H9 (cell line): ENCODE measurements around the gene MBTPS1. TPM values are rescaled to one million over a fixed set of nuclear protein-coding genes. Genes with fewer than 3 reads are reported as not detected.

Source experiments
- DNase-seq: peaks from one replicate; pipeline ENCODE4 v3.0.0-alpha.2; 2017
- H2AFZ ChIP-seq: one replicate; pipeline ENCODE4 v1.6.1; 2013; ENCODE audit warnings: mild to moderate bottlenecking, low read length, control low read depth, moderate library complexity
- H2AK5ac ChIP-seq: 2 replicates; pipeline ENCODE4 v1.6.1; 2013; ENCODE audit warnings: low read length, control low read depth, mixed read lengths; ENCODE audit not compliant: insufficient read length
- H2BK120ac ChIP-seq: one replicate; pipeline ENCODE4 v1.6.1; 2013; ENCODE audit warnings: low read depth, mild to moderate bottlenecking, low read length, control low read depth, inconsistent platforms; ENCODE audit not compliant: poor library complexity, severe bottlenecking
- H2BK12ac ChIP-seq: 2 replicates; pipeline ENCODE4 v1.6.1; 2013; ENCODE audit warnings: low read length, control low read depth, mixed read lengths, low read depth; ENCODE audit not compliant: insufficient read length
- H2BK15ac ChIP-seq: 2 replicates; pipeline ENCODE4 v1.6.1; 2013; ENCODE audit warnings: low read depth, low read length, control low read depth
- H2BK20ac ChIP-seq: one replicate; pipeline ENCODE4 v1.6.1; 2013; ENCODE audit warnings: low read depth, mild to moderate bottlenecking, low read length, control low read depth, inconsistent platforms; ENCODE audit not compliant: poor library complexity, severe bottlenecking
- H2BK5ac ChIP-seq: 2 replicates; pipeline ENCODE4 v1.6.1; 2013; ENCODE audit warnings: low read length, control low read depth, mixed read lengths; ENCODE audit not compliant: insufficient read length
- H3K14ac ChIP-seq: 2 replicates; pipeline ENCODE4 v1.6.1; 2013; ENCODE audit warnings: low read length, control low read depth; ENCODE audit not compliant: insufficient read depth
- H3K18ac ChIP-seq: 2 replicates; pipeline ENCODE4 v1.6.1; 2013; ENCODE audit warnings: low read depth, mild to moderate bottlenecking, mixed read lengths, low read length, control low read depth; ENCODE audit not compliant: insufficient read length
- H3K23ac ChIP-seq: 2 replicates; pipeline ENCODE4 v1.6.1; 2013; ENCODE audit warnings: low read length, control low read depth, mixed read lengths, low read depth; ENCODE audit not compliant: insufficient read length
- H3K23me2 ChIP-seq: 2 replicates; pipeline ENCODE4 v1.6.1; 2013; ENCODE audit warnings: low read depth, mild to moderate bottlenecking, mixed read lengths, low read length, control low read depth; ENCODE audit not compliant: insufficient read length, poor library complexity, severe bottlenecking
- H3K27ac ChIP-seq: 2 replicates; pipeline ENCODE4 v1.5.1; 2013; ENCODE audit warnings: low read length, control low read depth, mixed read lengths, low read depth; ENCODE audit not compliant: insufficient read length
- H3K27me3 ChIP-seq: 2 replicates; pipeline ENCODE4 v1.6.1; 2013; ENCODE audit warnings: low read length, control low read depth, inconsistent platforms; ENCODE audit not compliant: insufficient read depth
- H3K4ac ChIP-seq: 2 replicates; pipeline ENCODE4 v1.6.1; 2013; ENCODE audit warnings: low read depth, mild to moderate bottlenecking, control low read depth, inconsistent platforms, low read length, moderate library complexity
- H3K4me1 ChIP-seq: 2 replicates; pipeline ENCODE4 v1.6.1; 2013; ENCODE audit warnings: low read length, control low read depth, inconsistent platforms; ENCODE audit not compliant: insufficient read depth
- H3K4me2 ChIP-seq: 2 replicates; pipeline ENCODE4 v1.6.1; 2013; ENCODE audit warnings: low read length, control low read depth, mixed read lengths; ENCODE audit not compliant: insufficient read length, insufficient read depth
- H3K56ac ChIP-seq: 2 replicates; pipeline ENCODE4 v1.6.1; 2013; ENCODE audit warnings: low read depth, mild to moderate bottlenecking, mixed read lengths, low read length, control low read depth; ENCODE audit not compliant: insufficient read length
- H3K79me1 ChIP-seq: 2 replicates; pipeline ENCODE4 v1.6.1; 2013; ENCODE audit warnings: low read depth, mild to moderate bottlenecking, moderate library complexity, low read length, control low read depth, inconsistent platforms; ENCODE audit not compliant: insufficient read depth, poor library complexity, severe bottlenecking
- H3K79me2 ChIP-seq: 2 replicates; pipeline ENCODE4 v1.6.1; 2013; ENCODE audit warnings: low read length, control low read depth, inconsistent platforms; ENCODE audit not compliant: insufficient read depth
- H3K9ac ChIP-seq: 2 replicates; pipeline ENCODE4 v1.6.1; 2013; ENCODE audit warnings: low read length, control low read depth, mixed read lengths; ENCODE audit not compliant: insufficient read length; ENCODE audit errors: extremely low read depth
- H3K9me3 ChIP-seq: one replicate; pipeline ENCODE4 v1.6.1; 2013; ENCODE audit warnings: low read depth, low read length, inconsistent platforms; ENCODE audit not compliant: control insufficient read depth
- H3T11ph ChIP-seq: one replicate; pipeline ENCODE4 v1.6.1; 2013; ENCODE audit warnings: mild to moderate bottlenecking, low read length, control low read depth, inconsistent platforms
- H4K20me1 ChIP-seq: one replicate; pipeline ENCODE4 v1.6.1; 2013; ENCODE audit not compliant: control insufficient read depth, insufficient read length, insufficient read depth
- H4K5ac ChIP-seq: 2 replicates; pipeline ENCODE4 v1.6.1; 2013; ENCODE audit warnings: low read depth, mild to moderate bottlenecking, mixed read lengths, low read length, control low read depth; ENCODE audit not compliant: insufficient read length
- H4K8ac ChIP-seq: replicated peaks from 2 replicates; pipeline ENCODE4 v1.6.1; 2013; ENCODE audit warnings: low read length, control low read depth, mixed read lengths, low read depth; ENCODE audit not compliant: insufficient read length
- H4K91ac ChIP-seq: 2 replicates; pipeline ENCODE4 v1.6.1; 2013; ENCODE audit warnings: low read depth, mild to moderate bottlenecking, moderate library complexity, mixed read lengths, low read length, control low read depth; ENCODE audit not compliant: insufficient read length
- H3K27ac Mint-ChIP-seq, 3 experiments: 2 replicates in 2 of 3; 3 replicates in 1 of 3; pipeline ENCODE4 v1.8.0; 2020 to 2021; ENCODE audit warnings: mixed read lengths in 3 of 3, mild to moderate bottlenecking in 1 of 3, moderate library complexity in 1 of 3
- H3K27me3 Mint-ChIP-seq: 2 replicates; pipeline ENCODE4 v1.8.0; 2021; ENCODE audit warnings: low read depth, mild to moderate bottlenecking, moderate library complexity, mixed read lengths
- H3K36me3 Mint-ChIP-seq, 3 experiments: 2 replicates in 2 of 3; 3 replicates in 1 of 3; pipeline ENCODE4 v1.8.0; 2020 to 2021; ENCODE audit warnings: low read depth in 3 of 3, mixed read lengths in 3 of 3; ENCODE audit not compliant: insufficient read depth in 1 of 3
- H3K4me1 Mint-ChIP-seq, 2 experiments: 2 replicates each; pipeline ENCODE4 v1.8.0; 2020; ENCODE audit warnings: mixed read lengths in 2 of 2
- H3K4me3 Mint-ChIP-seq, 2 experiments: 2 replicates in 1 of 2; 3 replicates in 1 of 2; pipeline ENCODE4 v1.8.0; 2020 to 2021; ENCODE audit warnings: mild to moderate bottlenecking in 2 of 2, mixed read lengths in 2 of 2, moderate library complexity in 1 of 2
- H3K9me3 Mint-ChIP-seq, 2 experiments: 2 replicates in 1 of 2; 3 replicates in 1 of 2; pipeline ENCODE4 v1.8.0; 2020; ENCODE audit warnings: mild to moderate bottlenecking in 2 of 2, mixed read lengths in 2 of 2, moderate library complexity in 1 of 2
- CTCF ChIP-seq: fragments of 200-600 bp; sonication (generic); conservative IDR thresholded peaks from 3 replicates; pipeline ENCODE4 v1.8.0; 2021; ENCODE audit warnings: antibody characterized with exemption, mild to moderate bottlenecking
- WGBS: extraction: QIAGEN DNeasy Blood & Tissue Kit; methylation state at CpG from one replicate; pipeline ENCODE4 v1.1.7; 2013; ENCODE audit warnings: missing lambda C conversion rate, low lambda C conversion rate, mixed read lengths; ENCODE audit not compliant: insufficient read length; ENCODE audit errors: extremely low coverage; 5-methylcytosine and 5-hydroxymethylcytosine counted together
- total RNA-seq: library from RNA; stranded (reverse); gene quantifications from 2 replicates; pipeline ENCODE4 v1.2.1, GENCODE V29; 2021

The MBTPS1 gene
- total RNA-seq, 1 experiment from 2014 or later: 48.7 TPM

- H3K23me2 ChIP-seq: no peaks in the 10 kb centered on the region
- no peak overlapping the region for H2BK20ac ChIP-seq
- H4K91ac ChIP-seq: no peak overlapping the region
- Mint-ChIP-seq H3K4me1 (peaks cover 2 to 7% of the 10 kb centered on the region in 2 experiments; a peak in 3 of 4 replicates), H3K4me3 (no peak overlapping the region), H3K27ac (no peak overlapping the region; a peak in 2 of 7 replicates), H3K36me3 (no peaks in the 10 kb centered on the region), H3K27me3 (peaks cover 15% of the 10 kb centered on the region), H3K9me3 (no peaks in the 10 kb centered on the region)
- no peak overlapping the region for H2BK15ac ChIP-seq
- H4K20me1 ChIP-seq: no peaks in the 10 kb centered on the region
- no peak for TF ChIP-seq CTCF
- no peak overlapping the region for H3K27ac ChIP-seq
- no peaks in the 10 kb centered on the region for H3K79me2 ChIP-seq
- H2BK12ac ChIP-seq: no peak overlapping the region
- no peak overlapping the region for H2BK5ac ChIP-seq
- no peak for DNase-seq
- no peak overlapping the region; the same call in 1 of the 2 replicates for H3K14ac ChIP-seq
- H3T11ph ChIP-seq: no peak overlapping the region
- no peak overlapping the region for H3K56ac ChIP-seq
- H3K9ac ChIP-seq: no peak overlapping the region
- no peak overlapping the region for H3K18ac ChIP-seq
- H3K23ac ChIP-seq: no peak overlapping the region
- no peak overlapping the region for H2AFZ ChIP-seq
- WGBS: no CpG with 5 or more reads among the region's 5 CpGs
- no peaks in the 10 kb centered on the region for H3K79me1 ChIP-seq
- no peak overlapping the region for H4K5ac ChIP-seq
- no peak overlapping the region for H3K4me2 ChIP-seq
- H3K9me3 ChIP-seq: no peaks in the 10 kb centered on the region
- no peak overlapping the region for H2BK120ac ChIP-seq
- no peak overlapping the region for H2AK5ac ChIP-seq
- H3K4ac ChIP-seq: no peak overlapping the region
- H4K8ac ChIP-seq: no peak overlapping the region
- no peaks in the 10 kb centered on the region for H3K27me3 ChIP-seq
- H3K4me1 ChIP-seq: no peaks in the 10 kb centered on the region
Measured at GRCh38 chr16:84005391-84005790, 111.4 kb downstream of the MBTPS1 start.
